PC-3 (cell line): ENCODE results near the gene GLB1L3. TPM values are rescaled to one million over a fixed set of nuclear protein-coding genes. Genes with fewer than 3 reads are reported as not detected.

ENCODE experiments used
- ATAC-seq: fragments of 200-7000 bp; cut with Tn5 transposase; 2 replicates; pipeline ENCODE4 v1.9.1; 2020; ENCODE audit warnings: mild to moderate bottlenecking, moderate library complexity
- BruUV-seq: library from RNA; stranded (reverse); fragments of 400-500 nt; replicated peaks from 2 replicates; lab custom pipeline; 2021; lab: Mats Ljungman, UMichigan
- CTCF ChIA-PET: fragments of 300-600 bp; sonication (Branson Sonifier 250); formaldehyde crosslinking; loops from one replicate; lab custom pipeline; 2022; ENCODE audit warnings: antibody characterized with exemption; lab: Charles Lee
- POLR2A ChIA-PET: fragments of 300-600 bp; sonication (Branson Sonifier 250); formaldehyde crosslinking; loops from one replicate; lab custom pipeline; 2022; ENCODE audit warnings: antibody characterized with exemption; ENCODE audit not compliant: unreplicated experiment; lab: Charles Lee
- DNase-seq: peaks from one replicate; pipeline ENCODE4 v3.0.0-alpha.2; 2015
- H2AFZ ChIP-seq: fragments of 300-600 bp; sonication (generic); 2 replicates; pipeline ENCODE4 v1.6.0; 2016; ENCODE audit warnings: antibody characterized with exemption, low read length
- H3F3A ChIP-seq: fragments of 300-600 bp; sonication (generic); one replicate; pipeline ENCODE4 v1.6.0; 2017; ENCODE audit warnings: antibody characterized with exemption, low read length, control low read depth, mild to moderate bottlenecking; ENCODE audit not compliant: unreplicated experiment
- H3K27ac ChIP-seq: fragments of 300-600 bp; sonication (generic); 2 replicates; pipeline ENCODE4 v1.5.1; 2016; ENCODE audit warnings: mild to moderate bottlenecking, low read length
- H3K27me3 ChIP-seq: fragments of 300-600 bp; sonication (generic); 2 replicates; pipeline ENCODE4 v1.6.1; 2016; ENCODE audit warnings: low read length, mixed read lengths
- H3K36me3 ChIP-seq: fragments of 300-600 bp; sonication (generic); 2 replicates; pipeline ENCODE4 v1.6.1; 2016; ENCODE audit warnings: low read depth, mixed run types, low read length, mixed read lengths
- H3K4me1 ChIP-seq: fragments of 300-600 bp; sonication (generic); 2 replicates; pipeline ENCODE4 v1.5.1; 2016; ENCODE audit warnings: low read length; ENCODE audit not compliant: insufficient read depth
- H3K4me2 ChIP-seq: fragments of 300-600 bp; sonication (generic); 2 replicates; pipeline ENCODE4 v1.6.0; 2016; ENCODE audit warnings: low read length
- H3K4me3 ChIP-seq: fragments of 300-600 bp; sonication (generic); 2 replicates; pipeline ENCODE4 v1.5.1; 2016; ENCODE audit warnings: mild to moderate bottlenecking, low read length, mixed read lengths
- H3K79me2 ChIP-seq: fragments of 300-600 bp; sonication (generic); 2 replicates; pipeline ENCODE4 v1.6.1; 2017; ENCODE audit warnings: low read length, mixed read lengths
- H3K9ac ChIP-seq: fragments of 300-600 bp; sonication (generic); 2 replicates; pipeline ENCODE4 v1.6.0; 2016; ENCODE audit warnings: mild to moderate bottlenecking, low read length
- H3K9me2 ChIP-seq: fragments of 300-600 bp; sonication (generic); replicated peaks from 2 replicates; pipeline ENCODE4 v1.6.1; 2016; ENCODE audit warnings: mixed run types, low read length, mixed read lengths
- H3K9me3 ChIP-seq: fragments of 300-600 bp; sonication (generic); 2 replicates; pipeline ENCODE4 v1.6.1; 2016; ENCODE audit warnings: low read length, mixed read lengths
- H4K20me1 ChIP-seq: fragments of 300-600 bp; sonication (generic); 2 replicates; pipeline ENCODE4 v1.6.1; 2016; ENCODE audit warnings: low read length, mixed read lengths
- EZH2 ChIP-seq: fragments of 300-600 bp; sonication (generic); IDR thresholded peaks from one replicate; pipeline ENCODE4 v1.6.1; 2017; ENCODE audit warnings: antibody characterized with exemption, mild to moderate bottlenecking, low read length; ENCODE audit not compliant: unreplicated experiment
- EZH2phosphoT487 ChIP-seq: fragments of 300-600 bp; sonication (generic); IDR thresholded peaks from 2 replicates; pipeline ENCODE4 v1.6.1; 2018; ENCODE audit warnings: mild to moderate bottlenecking, antibody characterized with exemption, low read length, borderline replicate concordance
- intact Hi-C: fragments of 100-400 bp; cut with micrococcal nuclease; formaldehyde crosslinking; loops from 2 replicates; pipeline ENCODE4 v1.9.0; 2023
- total RNA-seq: library from RNA; depleted of rRNA; stranded (reverse); fragments of >200 nt; gene quantifications from 2 replicates; pipeline ENCODE4 v1.2.3, GENCODE V29; 2014
- TF ChIP-seq, protein P1 (sequence below): fragments of 300-600 bp; sonication (generic); conservative IDR thresholded peaks from 2 replicates; pipeline ENCODE4 v1.5.1; 2017; ENCODE audit warnings: antibody characterized with exemption, low read depth, mild to moderate bottlenecking, low read length

Gene GLB1L3
- total RNA-seq, 1 experiment from 2014 or later: not detected

DNA sequence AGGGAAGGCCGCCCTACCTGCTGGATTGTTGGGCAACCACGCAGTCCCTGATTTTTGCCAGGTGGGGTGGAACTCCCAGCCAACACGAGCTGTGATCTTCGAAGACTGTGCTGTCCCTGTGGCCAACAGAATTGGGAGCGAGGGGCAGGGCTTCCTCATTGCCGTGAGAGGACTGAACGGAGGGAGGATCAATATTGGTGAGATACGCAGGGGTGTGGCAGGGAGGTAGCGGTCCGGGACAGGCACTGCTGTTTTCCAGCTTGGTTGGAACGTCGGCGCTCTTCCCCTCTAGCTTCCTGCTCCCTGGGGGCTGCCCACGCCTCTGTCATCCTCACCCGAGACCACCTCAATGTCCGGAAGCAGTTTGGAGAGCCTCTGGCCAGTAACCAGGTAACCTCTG, 15.2 kb upstream of the GLB1L3 start:
- H3K4me2 ChIP-seq: no peak overlapping the region
- POLR2A ChIA-PET: no interaction called here
- H3K9me2 ChIP-seq: no peaks in the 10 kb centered on the region
- ATAC-seq (no peak), DNase-seq (no peak)
- H3K79me2 ChIP-seq: no peaks in the 10 kb centered on the region
- H3K9me3 ChIP-seq: no peaks in the 10 kb centered on the region
- H3K27ac ChIP-seq: no peak overlapping the region
- CTCF ChIA-PET: interaction anchor here (0.6 kb wide), 1 partner anchor 18 kb away, joined by 6 read pairs; no protein-coding TSS in a partner anchor
- H3K36me3 ChIP-seq: peaks cover 8% of the 10 kb centered on the region; the same call in 1 of the 2 replicates
- H3K4me1 ChIP-seq: peaks cover 11% of the 10 kb centered on the region
- TF ChIP-seq EZH2: no peak
- no peak for TF ChIP-seq EZH2phosphoT487
- TF ChIP-seq, protein P1, sequence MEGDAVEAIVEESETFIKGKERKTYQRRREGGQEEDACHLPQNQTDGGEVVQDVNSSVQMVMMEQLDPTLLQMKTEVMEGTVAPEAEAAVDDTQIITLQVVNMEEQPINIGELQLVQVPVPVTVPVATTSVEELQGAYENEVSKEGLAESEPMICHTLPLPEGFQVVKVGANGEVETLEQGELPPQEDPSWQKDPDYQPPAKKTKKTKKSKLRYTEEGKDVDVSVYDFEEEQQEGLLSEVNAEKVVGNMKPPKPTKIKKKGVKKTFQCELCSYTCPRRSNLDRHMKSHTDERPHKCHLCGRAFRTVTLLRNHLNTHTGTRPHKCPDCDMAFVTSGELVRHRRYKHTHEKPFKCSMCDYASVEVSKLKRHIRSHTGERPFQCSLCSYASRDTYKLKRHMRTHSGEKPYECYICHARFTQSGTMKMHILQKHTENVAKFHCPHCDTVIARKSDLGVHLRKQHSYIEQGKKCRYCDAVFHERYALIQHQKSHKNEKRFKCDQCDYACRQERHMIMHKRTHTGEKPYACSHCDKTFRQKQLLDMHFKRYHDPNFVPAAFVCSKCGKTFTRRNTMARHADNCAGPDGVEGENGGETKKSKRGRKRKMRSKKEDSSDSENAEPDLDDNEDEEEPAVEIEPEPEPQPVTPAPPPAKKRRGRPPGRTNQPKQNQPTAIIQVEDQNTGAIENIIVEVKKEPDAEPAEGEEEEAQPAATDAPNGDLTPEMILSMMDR: no peak
- no peak overlapping the region for H3K9ac ChIP-seq
- H4K20me1 ChIP-seq: no peaks in the 10 kb centered on the region
- BruUV-seq: no TSS peak
- H2AFZ ChIP-seq: no peak overlapping the region
- H3F3A ChIP-seq: no peaks in the 10 kb centered on the region
- no peaks in the 10 kb centered on the region for H3K27me3 ChIP-seq
- no peak overlapping the region for H3K4me3 ChIP-seq
- intact Hi-C loops: no loop called here

DNA sequence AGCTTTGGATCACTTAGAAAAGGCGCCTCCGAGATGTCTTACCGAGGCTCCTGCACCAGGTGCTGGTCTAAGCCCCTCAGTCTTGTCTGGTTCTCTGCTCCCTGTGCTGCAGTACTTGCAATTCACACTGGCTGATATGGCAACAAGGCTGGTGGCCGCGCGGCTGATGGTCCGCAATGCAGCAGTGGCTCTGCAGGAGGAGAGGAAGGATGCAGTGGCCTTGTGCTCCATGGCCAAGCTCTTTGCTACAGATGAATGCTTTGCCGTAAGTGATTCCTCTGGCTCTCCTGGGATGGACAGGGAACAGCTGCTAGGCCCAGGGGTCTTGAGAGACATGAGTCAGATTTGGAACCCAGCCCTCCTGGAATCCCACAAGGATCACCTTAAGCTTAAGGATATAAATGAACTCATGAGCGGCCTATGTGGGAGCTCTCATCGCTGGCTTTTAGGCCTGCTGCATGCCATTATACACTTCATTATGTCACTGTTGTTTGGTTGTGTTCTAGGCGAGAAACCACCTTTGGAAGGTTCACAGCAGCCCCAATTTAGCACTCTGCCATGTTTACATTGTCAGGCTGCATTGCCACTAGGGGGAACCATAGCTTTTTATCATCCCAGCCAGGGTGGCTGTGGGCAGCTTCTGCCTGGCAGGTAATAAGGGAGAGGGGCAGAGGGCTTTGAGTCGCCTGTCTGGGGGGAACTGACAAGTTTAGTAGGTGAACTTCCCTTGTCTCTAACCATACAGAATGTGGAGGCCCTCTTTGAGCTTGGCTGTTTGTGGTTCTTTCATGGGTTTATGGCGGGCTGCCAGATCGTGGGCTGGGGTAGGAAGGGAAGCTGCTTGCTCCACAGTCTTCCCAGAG, 14.3 kb upstream of the GLB1L3 start:
- H3K4me3 ChIP-seq: no peak overlapping the region
- H3K4me1 ChIP-seq: peaks cover 20% of the 10 kb centered on the region
- H3K9me3 ChIP-seq: no peaks in the 10 kb centered on the region
- BruUV-seq: no TSS peak
- no peak overlapping the region for H3K27ac ChIP-seq
- no peaks in the 10 kb centered on the region for H4K20me1 ChIP-seq
- no peaks in the 10 kb centered on the region for H3K27me3 ChIP-seq
- no peak overlapping the region for H3K9ac ChIP-seq
- peaks cover 8% of the 10 kb centered on the region; the same call in 1 of the 2 replicates for H3K36me3 ChIP-seq
- H3K4me2 ChIP-seq: no peak overlapping the region
- no peaks in the 10 kb centered on the region for H3K9me2 ChIP-seq
- no peaks in the 10 kb centered on the region for H3K79me2 ChIP-seq
- intact Hi-C loops: no loop called here
- ChIA-PET POLR2A (interaction anchor here (0.5 kb wide), 1 partner anchor 48 kb away, joined by 3 read pairs; no protein-coding TSS in a partner anchor), CTCF (no interaction called here)
- no peak overlapping the region for H2AFZ ChIP-seq
- DNase-seq (peak; percentile 65), ATAC-seq (peak; percentile 23; the same call in 1 of the 2 replicates)
- no peak for TF ChIP-seq EZH2
- TF ChIP-seq, protein P1: peak; percentile 92
- no peaks in the 10 kb centered on the region for H3F3A ChIP-seq
